Heart left ventricle (tissue), 16 donors: ENCODE data around the gene OTUD7B. TPM values are rescaled to one million over a fixed set of nuclear protein-coding genes. Genes with fewer than 3 reads are reported as not detected.

Experiments
- ATAC-seq, 4 donors: fragments of 200-7000 bp; cut with Tn5 transposase; one replicate each; pipeline ENCODE4 v1.9.1; 2020 to 2022; ENCODE audit warnings: moderate library complexity in 4 of 4, mild to moderate bottlenecking in 3 of 4, moderate number of reproducible peaks in 1 of 4
- DNase-seq, 5 donors: peaks; one replicate each; pipeline ENCODE4 v3.0.0-alpha.2; 2020
- H3K27ac ChIP-seq, 12 donors: fragments of 200-600 bp; sonication (generic) in 4 of 12; one replicate each; pipeline versions ENCODE4 v1.5.0 to v1.8.0; 2016 to 2022; ENCODE audit warnings: mild to moderate bottlenecking in 2 of 12
- H3K27me3 ChIP-seq, 9 donors: fragments of 200-600 bp; sonication (generic) in 2 of 9; one replicate each; pipeline versions ENCODE4 v1.5.1 to v1.8.0; 2016 to 2022; ENCODE audit warnings: mild to moderate bottlenecking in 3 of 9
- H3K36me3 ChIP-seq, 9 donors: fragments of 200-600 bp; sonication (generic) in 2 of 9; one replicate each; pipeline versions ENCODE4 v1.5.0 to v1.8.0; 2018 to 2022; ENCODE audit warnings: mild to moderate bottlenecking in 2 of 9
- H3K4me1 ChIP-seq, 12 donors: fragments of 200-600 bp; sonication (generic) in 4 of 12; one replicate each; pipeline versions ENCODE4 v1.5.0 to v1.8.0; 2016 to 2022; ENCODE audit warnings: mild to moderate bottlenecking in 3 of 12
- H3K4me3 ChIP-seq, 12 donors: fragments of 200-600 bp; sonication (generic) in 4 of 12; one replicate each; pipeline versions ENCODE4 v1.5.0 to v1.8.0; 2017 to 2022; ENCODE audit warnings: mild to moderate bottlenecking in 9 of 12, moderate library complexity in 4 of 12
- H3K9me3 ChIP-seq, 12 donors: fragments of 200-600 bp; sonication (generic) in 4 of 12; one replicate each; pipeline versions ENCODE4 v1.5.0 to v1.8.0; 2016 to 2022; ENCODE audit warnings: mild to moderate bottlenecking in 1 of 12
- POLR2A ChIP-seq, 2 donors: fragments of 450-650 bp; IDR thresholded peaks; one replicate each; pipeline ENCODE4 v1.6.1; 2017; ENCODE audit warnings: antibody characterized with exemption in 2 of 2, mild to moderate bottlenecking in 2 of 2, moderate library complexity in 2 of 2
- WGBS, 4 donors: extraction: QIAGEN DNeasy Blood & Tissue Kit in 2 of 4; methylation state at CpG; one replicate each; pipeline versions ENCODE4 v1.1.5 to v1.1.7; 2013 to 2018; 5-methylcytosine and 5-hydroxymethylcytosine counted together
- intact Hi-C, 10 donors: fragments of 100-400 bp; cut with DNase I; formaldehyde crosslinking; loops; one replicate each; pipeline versions ENCODE4 v1.11.1 to v1.14.2; 2022
- polyA plus RNA-seq, 2 donors: library from polyadenylated mRNA; stranded (reverse); fragments of 200-250 nt; gene quantifications; one replicate each; pipeline ENCODE4 v1.2.3, GENCODE V29; 2013
- total RNA-seq, 9 donors: library from RNA; depleted of rRNA in 2 of 9; stranded (reverse); fragments of >200 nt in 2 of 9; fragmentation: NEBNext Ultra II Directional in 3 of 9; extraction: Animal tissue kit (Norgen Biotek cat#: 25700) in 3 of 9; gene quantifications; one replicate each; pipeline versions ENCODE4 v1.1.0 to v1.2.4, GENCODE V29; 2016 to 2023
- TF ChIP-seq, protein P1 (sequence below), 12 donors: fragments of 200-600 bp; sonication (generic) in 4 of 12; IDR thresholded peaks; one replicate each; pipeline versions ENCODE4 v1.5.0 to v1.8.0; 2018 to 2022; ENCODE audit warnings: antibody characterized with exemption in 12 of 12, mild to moderate bottlenecking in 5 of 12
- donor health status: ischemic (EF 13 %, LVEDD 7.1; RV severe dilation, severe dysfunction).
- donor health status: healthy with polysubstance abuse.
- donor health status: DM: no; HTN: yes; CAD: no.
- donor health status: DM: no; HTN: no; CAD: no.
- donor health status: ischemic (EF 25% LVEDD 6.9; RV normal size, moderate dysfunction).
- donor health status: ischemic (EF 25% LVEDD 5.7; RV mildly dilated, moderate dysfunction).
- donor health status: healthy.
- donor health status: DM: yes; HTN: yes; CAD: no.
- donor health status: ischemic (EF 35%, LVEDD 5.7; RV mildly dilated, moderate dysfunction).
- donor health status: nonischemic (EF 11% LVEDD 7.7; RV severe dilation, severe dysfunction).
- donor health status: DM: yes; HTN: yes; CAD: no.
- donor health status: PGD.
- donor health status: ischemic (EF 29% LVEDD 5.4; RV normal size, mild dysfunction).
- donor health status: nonischemic (EF 23%, LVEDD 6.1; RV moderate dilation, normal function).

OTUD7B gene
- total and polyA plus RNA-seq, 11 donors = 8.1 to 36.2 (median 24.7) TPM

DNA sequence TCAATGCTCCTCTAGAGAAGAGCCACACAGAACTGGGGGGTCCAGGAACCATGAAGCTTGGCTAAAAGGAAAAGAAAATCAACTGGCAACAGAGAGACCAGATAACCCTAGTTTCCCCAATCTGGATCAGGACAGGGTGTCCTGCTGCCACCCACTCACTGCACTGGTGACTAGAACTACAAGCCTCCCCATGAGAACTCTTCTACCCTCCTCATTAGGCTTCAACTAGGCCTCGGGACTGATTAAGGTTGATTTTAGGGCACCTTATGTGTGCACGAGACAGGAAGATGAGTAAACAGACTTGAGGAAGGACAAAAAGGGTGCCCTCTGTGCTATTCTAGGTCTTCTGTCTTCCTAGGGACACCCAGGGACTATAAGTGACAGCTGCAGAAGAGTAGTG lies 80.7 kb downstream of the OTUD7B start:
- Histone ChIP-seq H3K9me3 (no peaks in the 10 kb centered on the region), H3K4me3 (no peak overlapping the region), H3K27me3 (no peaks in the 10 kb centered on the region), H3K36me3 (peaks cover 0 to 59% (median 26%) of the 10 kb centered on the region in 9 donors), H3K4me1 (peaks cover 5 to 43% (median 28%) of the 10 kb centered on the region in 12 donors), H3K27ac (peak overlapping the region in 2 of 12 donors; percentile 15 to 96)
- DNase-seq (no peak), ATAC-seq (no peak)
- TF ChIP-seq, protein P1, sequence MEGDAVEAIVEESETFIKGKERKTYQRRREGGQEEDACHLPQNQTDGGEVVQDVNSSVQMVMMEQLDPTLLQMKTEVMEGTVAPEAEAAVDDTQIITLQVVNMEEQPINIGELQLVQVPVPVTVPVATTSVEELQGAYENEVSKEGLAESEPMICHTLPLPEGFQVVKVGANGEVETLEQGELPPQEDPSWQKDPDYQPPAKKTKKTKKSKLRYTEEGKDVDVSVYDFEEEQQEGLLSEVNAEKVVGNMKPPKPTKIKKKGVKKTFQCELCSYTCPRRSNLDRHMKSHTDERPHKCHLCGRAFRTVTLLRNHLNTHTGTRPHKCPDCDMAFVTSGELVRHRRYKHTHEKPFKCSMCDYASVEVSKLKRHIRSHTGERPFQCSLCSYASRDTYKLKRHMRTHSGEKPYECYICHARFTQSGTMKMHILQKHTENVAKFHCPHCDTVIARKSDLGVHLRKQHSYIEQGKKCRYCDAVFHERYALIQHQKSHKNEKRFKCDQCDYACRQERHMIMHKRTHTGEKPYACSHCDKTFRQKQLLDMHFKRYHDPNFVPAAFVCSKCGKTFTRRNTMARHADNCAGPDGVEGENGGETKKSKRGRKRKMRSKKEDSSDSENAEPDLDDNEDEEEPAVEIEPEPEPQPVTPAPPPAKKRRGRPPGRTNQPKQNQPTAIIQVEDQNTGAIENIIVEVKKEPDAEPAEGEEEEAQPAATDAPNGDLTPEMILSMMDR (IDR thresholded peaks at IDR 0.05) = no peak
- TF ChIP-seq POLR2A (IDR thresholded peaks at IDR 0.05) = no peak
- WGBS, 4 donors = 89 to 100% (median 93%) methylated on average over 2 of the region's 2 CpGs
- intact Hi-C loops = loop anchor here in 2 of 10 donors (2.0 kb wide), 1 partner anchor 41 kb away; no protein-coding TSS in a partner anchor

DNA sequence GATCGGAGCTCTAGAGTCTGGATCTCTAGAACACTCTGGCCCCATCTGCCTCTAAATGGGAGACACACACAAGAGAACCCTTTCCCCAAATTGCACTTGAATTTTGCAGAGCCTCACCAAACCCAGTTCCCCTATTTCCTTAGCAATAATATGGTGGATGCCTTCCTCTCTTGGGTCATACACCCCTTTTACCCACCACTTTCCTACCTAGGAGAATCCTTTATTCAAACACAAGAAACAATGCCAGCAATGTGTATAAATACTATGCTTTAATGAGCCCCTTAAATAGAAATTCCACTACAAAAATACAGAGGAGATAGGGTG lies 82.2 kb downstream of the OTUD7B start:
- 0 to 10% (median 5%) methylated on average over 1 of the region's 1 CpG for WGBS, 4 donors
- DNase-seq (no peak), ATAC-seq (no peak)
- intact Hi-C loops = loop anchor here in 2 of 10 donors (2.0 kb wide), 1 partner anchor 40 kb away; no protein-coding TSS in a partner anchor
- Histone ChIP-seq H3K9me3 (no peaks in the 10 kb centered on the region), H3K4me3 (peak overlapping the region; percentile 69 to 98 (median 92)), H3K27ac (peak overlapping the region; percentile 91 to 99 (median 96)), H3K27me3 (no peaks in the 10 kb centered on the region), H3K4me1 (peaks cover 5 to 43% (median 29%) of the 10 kb centered on the region in 12 donors), H3K36me3 (peaks cover 0 to 70% (median 41%) of the 10 kb centered on the region in 9 donors)
- TF ChIP-seq, protein P1 (IDR thresholded peaks at IDR 0.05) = no peak
- no peak for TF ChIP-seq POLR2A (IDR thresholded peaks at IDR 0.05)

GRCh38 chr1:149927563-149928400 lies 82.7 kb downstream of the OTUD7B start, which contains the start of gene SF3B4:
Gene SF3B4 (minus strand): TSS chr1:149927803. CDS start chr1:149927759, 44 bp downstream.
- Histone ChIP-seq H3K27ac (peak within 1 kb of the TSS; percentile 91 to 99 (median 96)), H3K4me3 (peak within 1 kb of the TSS; percentile 69 to 98 (median 92)), H3K36me3 (peaks cover 0 to 73% (median 47%) of the 10 kb centered on the region in 9 donors), H3K4me1 (peaks cover 5 to 43% (median 29%) of the 10 kb centered on the region in 12 donors), H3K27me3 (no peaks in the 10 kb centered on the region), H3K9me3 (no peaks in the 10 kb centered on the region)
- DNase-seq (peak; percentile 96 to 98 (median 97)), ATAC-seq (peak; percentile 98 to 99 (median 98))
- TF ChIP-seq, protein P1 (IDR thresholded peaks at IDR 0.05) = peak in 2 of 12 donors; percentile 9 to 11
- peak in 1 of 2 donors; percentile 96 for TF ChIP-seq POLR2A (IDR thresholded peaks at IDR 0.05)
- intact Hi-C loops = loop anchor here in 5 of 10 donors (1.0 to 2.0 kb wide), 2 partner anchors 28 to 39 kb away; partner anchors contain the start of gene BOLA1 (in 1 of the 5)
- WGBS, 4 donors = 0% methylated on average over 41 to 47 of the region's 47 CpGs

GRCh38 chr1:149927056-149927562 lies 83.4 kb downstream of the OTUD7B start:
- TF ChIP-seq, protein P1 (IDR thresholded peaks at IDR 0.05) = no peak
- TF ChIP-seq POLR2A (IDR thresholded peaks at IDR 0.05) = no peak
- WGBS, 4 donors = 2 to 4% (median 3%) methylated on average over 10 of the region's 10 CpGs
- DNase-seq = no peak
- Histone ChIP-seq H3K27ac (peak overlapping the region; percentile 91 to 99 (median 96)), H3K36me3 (peaks cover 0 to 75% (median 54%) of the 10 kb centered on the region in 9 donors), H3K27me3 (no peaks in the 10 kb centered on the region), H3K9me3 (no peaks in the 10 kb centered on the region), H3K4me3 (peak overlapping the region; percentile 69 to 98 (median 92)), H3K4me1 (peaks cover 5 to 43% (median 29%) of the 10 kb centered on the region in 12 donors)
- no peak for ATAC-seq
- intact Hi-C loops = loop anchor here in 3 of 10 donors (1.0 to 2.0 kb wide), 2 partner anchors 28 to 38 kb away; partner anchors contain the start of gene BOLA1 (in 1 of the 3)
